NCI-H2107 (cell line): ENCODE measurements around the gene PRKAR2B.
"Not testable (repeated sequence)": the region's sequence is repeated elsewhere in the genome, so short reads cannot be mapped to it uniquely, and the experiment has no call there.

Experiments used
- DNase-seq: peaks from one replicate; lab custom pipeline; 2025; lab: John Stamatoyannopoulos, UW

The PRKAR2B gene

DNA sequence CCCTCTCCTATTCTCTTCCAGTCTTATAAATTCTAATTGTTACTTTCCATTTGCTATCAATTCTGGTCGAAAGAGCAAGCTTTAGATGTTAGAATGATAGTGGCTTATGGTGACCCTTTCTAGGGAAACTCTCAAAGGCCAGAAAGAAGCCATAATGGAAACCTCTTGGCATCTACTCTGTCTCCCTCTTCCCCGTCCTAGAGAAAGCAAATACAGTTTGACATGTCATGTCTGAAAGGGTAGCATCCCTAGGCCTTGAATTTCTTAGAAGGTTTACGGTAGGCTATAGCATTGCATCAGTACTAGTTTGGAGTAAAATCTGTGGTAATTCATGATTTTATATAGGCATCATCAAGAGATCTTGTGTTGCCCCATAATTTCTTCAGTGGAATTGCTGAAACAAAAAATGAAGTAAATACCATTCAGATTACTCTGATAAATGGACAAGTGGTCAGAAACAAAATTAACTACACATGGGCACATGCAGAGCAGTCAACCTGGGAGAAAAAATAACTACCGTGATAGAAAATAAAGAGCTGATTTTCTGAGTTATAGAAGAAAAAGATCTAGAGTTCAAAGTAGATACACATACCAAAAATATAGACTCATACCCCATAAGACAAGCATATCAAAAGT lies 4.4 kb downstream of the PRKAR2B start:
- no peak for DNase-seq

DNA sequence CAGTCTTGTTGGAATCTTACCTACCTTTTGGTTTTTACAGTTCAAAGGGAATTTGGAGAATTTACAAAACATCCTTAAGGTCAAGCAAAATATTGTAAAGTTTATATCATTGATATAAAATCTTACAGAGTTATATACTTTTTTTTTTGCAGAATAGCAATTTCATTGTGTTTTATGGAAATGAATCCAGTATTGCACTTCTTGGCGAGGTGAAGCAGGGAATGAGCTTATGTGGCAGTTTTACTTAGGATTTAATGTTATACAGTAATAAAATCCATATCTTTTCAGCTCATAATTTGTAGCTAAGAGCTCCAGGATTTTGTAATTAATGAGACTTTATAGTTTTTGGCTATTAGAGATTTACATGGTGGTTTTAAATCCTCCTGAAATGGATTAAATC lies 5.0 kb downstream of the PRKAR2B start:
- no peak for DNase-seq

DNA sequence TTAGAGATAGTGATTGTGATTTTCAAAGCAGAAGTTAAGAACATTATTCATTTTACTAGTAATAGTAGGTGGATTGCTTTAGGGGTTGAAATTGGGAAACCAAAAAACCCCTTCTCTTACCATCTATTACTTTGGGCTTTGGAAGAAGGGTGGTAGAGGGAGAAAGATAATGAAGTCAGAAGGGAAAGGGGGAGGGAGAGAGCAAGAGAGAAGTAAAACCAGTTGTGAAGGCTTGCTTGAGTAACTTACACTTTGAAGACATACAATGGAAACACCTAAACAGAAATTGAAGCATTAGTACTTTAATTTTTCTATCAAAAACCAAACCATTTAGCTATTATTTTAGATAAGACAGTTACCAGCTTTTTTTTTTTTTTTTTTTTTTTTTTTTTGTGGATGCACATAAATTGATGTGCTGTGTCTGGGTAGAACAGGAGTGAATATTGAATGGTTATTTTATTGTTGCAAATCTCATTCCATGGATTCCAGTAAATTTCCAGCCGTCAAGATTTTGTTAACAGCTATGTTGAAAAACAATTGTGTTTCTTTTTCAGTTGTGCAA lies 5.5 kb downstream of the PRKAR2B start:
- no peak for DNase-seq

DNA sequence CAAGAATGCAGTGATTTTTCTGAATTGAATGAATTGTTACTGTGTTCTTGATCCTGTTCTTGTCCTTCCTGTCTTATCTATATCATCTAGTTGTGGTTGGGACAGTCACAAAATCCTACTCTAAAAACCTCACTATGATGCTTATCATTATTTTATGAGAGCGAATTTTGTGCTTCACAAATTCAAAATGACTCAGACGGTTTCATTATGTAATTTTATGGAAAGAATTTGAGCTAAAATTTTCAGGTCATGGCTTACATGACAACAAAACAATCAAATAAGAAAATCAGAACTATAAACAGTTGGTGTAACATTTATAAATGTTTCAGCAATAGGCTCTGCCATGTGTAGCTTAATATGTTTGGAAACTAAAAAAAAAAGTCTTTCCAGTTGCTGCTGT lies 6.9 kb downstream of the PRKAR2B start:
- no peak for DNase-seq

DNA sequence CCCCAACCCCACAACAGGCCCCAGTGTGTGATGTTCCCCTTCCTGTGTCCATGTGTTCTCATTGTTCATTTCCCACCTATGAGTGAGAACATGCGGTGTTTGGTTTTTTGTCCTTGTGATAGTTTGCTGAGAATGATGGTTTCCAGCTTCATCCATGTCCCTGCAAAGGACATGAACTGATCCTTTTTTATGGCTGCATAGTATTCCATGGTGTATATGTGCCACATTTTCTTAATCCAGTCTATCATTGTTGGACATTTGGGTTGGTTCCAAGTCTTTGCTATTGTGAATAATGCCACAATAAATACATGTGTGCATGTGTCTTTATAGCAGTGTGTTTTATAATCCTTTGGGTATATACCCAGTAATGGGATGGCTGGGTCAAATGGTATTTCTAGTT lies 10.5 kb downstream of the PRKAR2B start:
- not testable (repeated sequence) for DNase-seq

DNA sequence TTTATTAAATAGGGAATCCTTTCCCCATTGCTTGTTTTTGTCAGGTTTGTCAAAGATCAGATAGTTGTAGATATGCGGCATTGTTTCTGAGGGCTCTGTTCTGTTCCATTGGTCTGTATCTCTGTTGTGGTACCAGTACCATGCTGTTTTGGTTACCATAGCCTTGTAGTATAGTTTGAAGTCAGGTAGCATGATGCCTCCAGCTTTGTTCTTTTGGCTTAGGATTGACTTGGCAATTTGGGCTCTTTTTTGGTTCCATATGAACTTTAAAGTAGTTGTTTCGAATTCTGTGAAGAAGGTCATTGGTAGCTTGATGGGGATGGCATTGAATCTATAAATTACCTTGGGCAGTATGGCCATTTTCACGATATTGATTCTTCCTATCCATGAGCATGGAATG lies 11.6 kb downstream of the PRKAR2B start:
- DNase-seq = not testable (repeated sequence)

DNA sequence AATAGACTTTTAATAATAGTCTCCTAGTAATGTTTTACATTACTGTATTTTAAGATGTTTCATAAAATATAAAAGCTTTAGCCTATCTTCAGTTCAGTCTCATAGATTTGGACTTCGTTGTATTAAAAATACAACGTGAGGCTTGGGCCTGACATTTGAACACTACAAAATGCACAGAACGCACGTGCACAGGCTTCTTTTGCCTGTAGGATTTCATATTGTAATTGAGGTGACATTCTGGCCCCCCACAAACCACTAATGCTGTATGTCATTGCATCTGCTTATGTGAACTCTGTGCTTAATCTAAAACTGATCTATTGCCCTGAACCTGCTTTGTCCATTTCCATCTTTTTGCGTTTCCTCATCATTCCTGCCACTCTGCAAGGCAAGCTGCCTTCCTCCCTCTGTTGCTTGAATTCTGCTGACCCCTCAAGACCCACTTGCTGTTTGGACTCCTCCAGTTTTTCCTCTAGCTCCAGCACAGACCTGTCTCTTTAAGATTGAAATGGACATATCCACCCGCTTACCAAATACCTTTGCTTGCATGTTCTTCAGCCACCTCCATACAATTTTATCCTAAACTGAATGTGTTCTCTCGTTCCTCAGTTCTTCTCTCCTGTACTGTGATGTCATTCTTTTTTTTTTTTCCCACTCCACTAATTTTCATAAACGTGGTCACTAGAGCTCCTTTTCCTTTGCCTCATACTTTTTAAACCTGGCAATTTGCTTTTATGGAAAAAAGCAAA lies 12.4 kb downstream of the PRKAR2B start:
- no peak for DNase-seq

DNA sequence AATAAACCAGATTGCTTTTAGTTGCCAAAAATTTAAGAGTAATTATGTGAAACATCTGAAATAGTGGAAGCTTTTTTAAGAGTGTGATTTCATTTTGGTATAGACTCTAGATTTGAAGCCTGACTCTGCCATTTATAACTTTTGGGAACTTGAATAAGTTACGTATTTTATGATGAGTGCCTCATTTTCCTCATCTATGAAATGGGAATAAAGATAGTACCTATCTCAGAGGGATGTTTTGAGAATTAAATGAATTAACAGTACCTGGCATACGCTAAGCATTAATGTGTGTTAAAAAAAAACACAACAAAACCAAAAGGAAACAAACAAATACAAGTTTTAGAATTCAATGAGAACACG lies 12.9 kb downstream of the PRKAR2B start:
- no peak for DNase-seq

DNA sequence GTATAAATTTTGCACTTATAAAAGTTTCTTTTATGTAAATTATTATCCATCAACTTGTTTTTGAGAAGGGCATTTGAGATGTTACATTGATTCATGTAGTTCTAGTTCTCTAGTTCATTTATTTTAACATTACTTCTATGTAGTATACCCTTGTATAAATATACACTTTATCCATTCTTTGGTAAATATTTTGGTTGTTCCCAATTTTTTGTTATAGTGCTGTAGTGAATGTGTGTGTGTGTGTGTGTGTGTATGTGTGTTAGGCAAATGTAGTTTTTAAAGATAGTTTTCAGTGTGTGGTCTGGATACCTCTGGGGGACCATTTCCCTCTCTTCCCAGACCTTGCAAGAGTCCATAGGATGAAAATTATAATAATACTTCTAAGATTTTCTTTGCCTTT lies 15.0 kb downstream of the PRKAR2B start:
- no peak for DNase-seq

DNA sequence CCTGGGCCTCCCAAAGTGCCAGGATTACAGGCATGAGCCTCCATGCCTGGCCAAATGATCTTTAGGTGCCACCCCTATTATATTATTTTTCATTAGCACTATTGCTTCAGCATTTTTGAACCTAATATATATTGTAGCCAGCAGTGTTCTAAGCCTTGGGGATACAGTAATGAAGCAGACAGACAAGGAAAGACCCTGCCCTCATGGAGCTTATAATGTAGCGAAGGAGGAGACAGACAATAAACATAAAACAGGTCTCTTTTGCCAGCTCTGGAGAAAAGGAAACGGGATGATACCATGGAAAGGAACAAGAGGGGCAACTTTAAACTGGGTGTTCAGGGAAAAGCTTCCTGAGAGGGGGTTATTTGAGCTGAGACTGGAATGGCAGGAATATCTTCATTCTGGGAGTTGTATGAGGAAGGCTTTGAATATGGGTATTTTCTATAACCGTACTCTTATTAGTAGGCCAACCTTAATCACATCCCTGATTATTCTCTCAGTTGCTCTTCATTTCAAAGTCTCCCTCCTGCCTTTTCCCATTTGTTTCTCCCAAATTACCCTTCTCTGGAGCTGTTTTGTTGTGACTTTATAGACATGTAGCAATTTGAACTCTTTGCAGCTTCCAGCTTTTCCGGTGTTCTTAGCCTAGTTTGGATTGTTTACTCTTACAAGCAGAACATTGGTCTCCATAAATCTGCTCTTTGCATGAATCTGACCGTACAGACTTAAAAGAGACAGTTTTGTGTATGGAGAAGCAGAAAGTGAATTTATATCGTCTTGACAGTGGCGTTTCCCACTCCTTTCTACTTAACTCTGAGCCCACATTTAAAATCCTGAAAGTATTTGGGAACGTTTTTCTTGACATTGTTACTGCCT lies 19.0 kb downstream of the PRKAR2B start:
- no peak for DNase-seq

DNA sequence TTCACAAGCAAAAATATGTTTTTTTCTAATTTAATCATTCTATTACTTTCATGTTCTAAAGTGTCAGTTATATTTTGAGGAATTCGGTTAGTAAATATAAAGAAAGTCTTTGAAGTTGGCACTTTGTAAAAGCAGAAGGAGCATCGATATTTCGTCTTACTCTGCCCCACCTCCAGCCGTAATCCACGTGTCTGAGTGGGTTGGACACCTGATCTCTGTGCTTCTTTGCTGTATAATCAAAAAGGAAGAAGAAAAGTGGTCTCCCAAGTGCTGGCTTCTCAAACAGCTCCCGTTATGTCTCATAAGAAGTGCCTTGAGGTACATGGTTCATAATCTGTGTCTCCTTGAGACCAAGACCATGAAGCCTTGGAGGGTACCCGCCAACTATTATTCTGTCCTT lies 19.8 kb downstream of the PRKAR2B start:
- DNase-seq = no peak

DNA sequence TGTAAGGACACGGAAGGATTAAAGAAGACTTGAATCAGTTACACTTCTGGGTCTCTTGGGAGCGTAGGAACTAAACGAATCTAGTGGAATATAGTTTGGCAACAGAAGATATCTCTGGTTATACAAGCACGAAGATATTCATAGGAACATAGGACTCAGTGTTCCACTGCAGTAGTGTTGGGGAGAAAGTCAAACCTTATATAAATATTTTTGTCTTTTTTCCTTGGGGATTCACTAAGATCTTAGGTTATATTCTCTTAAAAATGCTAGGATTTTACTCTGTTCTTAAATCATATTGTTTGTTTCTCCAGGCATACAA lies 21.4 kb downstream of the PRKAR2B start:
- no peak for DNase-seq

DNA sequence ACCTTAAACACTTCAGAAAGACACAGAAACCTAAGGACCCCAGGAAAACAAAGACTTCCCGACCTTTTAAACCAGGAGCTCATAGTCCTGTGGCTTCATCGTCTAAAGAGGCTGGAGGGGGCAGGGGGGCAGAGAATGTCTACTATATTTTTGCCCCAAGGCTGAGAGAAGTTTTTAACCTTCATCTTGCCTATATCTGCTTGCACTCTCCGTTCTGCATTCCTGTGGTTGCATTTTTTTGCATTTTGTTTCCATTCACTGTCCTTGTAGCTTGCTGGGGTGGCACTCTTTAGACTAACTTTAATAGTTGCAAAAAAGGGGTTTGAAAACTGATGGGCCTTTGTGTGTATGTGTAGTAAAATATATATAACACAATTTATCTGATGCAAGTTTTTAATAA lies 23.7 kb downstream of the PRKAR2B start:
- no peak for DNase-seq

DNA sequence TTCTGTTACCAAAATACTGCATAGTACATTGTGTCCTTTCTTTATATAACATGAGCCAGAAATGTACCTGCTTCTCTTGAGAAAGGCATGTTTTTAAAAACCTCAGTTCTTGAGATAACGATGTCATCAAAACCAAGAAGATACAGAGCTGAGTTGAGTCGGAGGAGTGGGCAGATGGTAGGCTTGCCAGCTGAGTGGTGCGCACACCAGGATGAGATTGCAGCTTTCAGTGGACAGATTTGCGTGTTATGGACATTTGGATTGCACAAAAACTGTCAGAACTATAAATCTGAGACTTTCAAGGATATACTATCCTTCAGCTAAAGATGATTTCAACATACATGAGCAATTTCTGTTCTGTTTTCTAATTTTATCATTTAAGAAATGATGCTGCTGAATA lies 25.0 kb downstream of the PRKAR2B start:
- no peak for DNase-seq

DNA sequence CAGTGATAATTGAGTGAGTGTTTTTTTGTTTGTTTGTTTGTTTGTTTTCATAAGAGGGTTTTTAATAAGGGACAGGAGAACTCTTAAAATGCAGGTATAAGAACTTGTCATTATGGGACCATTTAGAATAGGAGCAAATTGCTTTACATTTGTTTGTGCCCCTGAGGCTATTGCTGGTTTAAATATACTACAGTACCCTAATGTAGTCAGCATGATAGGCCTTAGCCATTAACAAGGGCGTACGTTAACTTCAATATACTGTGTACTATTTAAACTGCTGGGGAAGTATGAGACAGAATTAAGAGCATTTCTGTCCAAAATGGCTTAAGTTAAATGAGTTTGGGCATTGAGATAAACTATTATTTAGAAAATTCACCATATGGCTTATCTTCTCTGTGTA lies 26.2 kb downstream of the PRKAR2B start:
- DNase-seq = no peak

DNA sequence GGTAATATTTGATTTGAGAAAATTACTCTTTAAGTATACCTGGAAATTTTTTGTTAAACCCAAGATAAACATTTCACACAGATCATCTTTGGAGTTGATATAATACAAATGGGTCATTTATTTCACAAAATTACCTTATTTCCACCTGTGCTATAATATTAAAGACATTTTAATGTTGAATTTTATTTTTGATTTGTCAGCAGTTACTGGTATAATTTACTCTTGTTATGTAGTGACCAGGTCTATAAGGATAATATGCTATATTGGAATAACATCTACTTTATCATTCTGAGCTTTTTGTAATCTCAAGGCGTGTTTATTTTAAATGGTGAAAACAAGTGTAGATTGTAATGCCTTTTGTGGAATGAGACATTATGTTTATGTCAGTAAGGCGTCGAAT lies 26.6 kb downstream of the PRKAR2B start:
- no peak for DNase-seq

DNA sequence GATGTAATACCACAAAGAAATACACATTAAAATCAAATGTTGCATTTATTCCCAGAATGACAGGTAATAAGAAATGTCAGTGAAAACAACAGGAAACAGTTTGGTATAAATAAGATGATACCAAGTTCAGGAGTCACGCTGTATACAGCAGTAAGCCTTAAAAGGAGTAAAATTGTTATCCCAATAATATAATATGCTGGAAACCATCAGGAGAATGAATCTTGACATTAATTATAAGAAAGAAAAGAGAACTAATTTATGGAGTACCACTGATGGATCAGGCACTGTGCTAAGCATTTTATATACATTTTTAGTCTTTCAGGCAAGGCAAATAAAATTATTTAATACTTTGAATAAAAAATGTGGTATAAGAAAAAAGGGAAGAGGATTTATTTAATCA lies 27.6 kb downstream of the PRKAR2B start:
- no peak for DNase-seq

DNA sequence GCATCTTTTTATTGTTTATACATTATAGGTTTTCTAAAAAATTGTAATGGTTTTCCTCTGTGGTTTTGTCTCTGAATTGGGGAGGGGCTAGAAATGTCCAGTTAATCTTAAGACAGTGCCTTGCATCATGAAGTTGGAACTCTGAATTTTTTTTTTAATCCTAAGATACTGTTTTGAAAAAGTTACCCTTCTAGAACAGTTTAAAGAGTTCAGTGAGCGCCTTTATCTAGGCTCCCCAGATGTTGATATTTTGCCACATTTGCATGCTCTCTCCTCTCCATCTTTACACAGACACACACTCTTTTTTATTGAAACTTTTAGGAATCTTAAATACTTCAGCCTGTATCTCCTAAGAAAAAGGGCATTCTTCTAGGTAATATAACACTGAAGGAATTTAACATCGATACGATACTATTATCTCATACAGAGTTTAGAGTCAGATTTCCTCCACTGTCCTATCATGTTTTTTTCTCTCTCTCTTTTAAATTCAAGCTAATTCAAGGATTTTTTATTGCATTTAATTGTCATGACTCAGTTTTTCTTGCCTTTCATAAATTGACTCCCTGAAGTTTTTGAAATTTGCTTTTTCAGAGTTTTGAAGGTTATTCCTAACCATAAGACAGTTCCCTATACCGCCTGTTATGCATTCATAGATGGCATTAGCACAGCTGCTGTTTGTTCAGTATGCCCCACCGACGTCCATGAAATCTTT lies 31.5 kb downstream of the PRKAR2B start:
- no peak for DNase-seq

DNA sequence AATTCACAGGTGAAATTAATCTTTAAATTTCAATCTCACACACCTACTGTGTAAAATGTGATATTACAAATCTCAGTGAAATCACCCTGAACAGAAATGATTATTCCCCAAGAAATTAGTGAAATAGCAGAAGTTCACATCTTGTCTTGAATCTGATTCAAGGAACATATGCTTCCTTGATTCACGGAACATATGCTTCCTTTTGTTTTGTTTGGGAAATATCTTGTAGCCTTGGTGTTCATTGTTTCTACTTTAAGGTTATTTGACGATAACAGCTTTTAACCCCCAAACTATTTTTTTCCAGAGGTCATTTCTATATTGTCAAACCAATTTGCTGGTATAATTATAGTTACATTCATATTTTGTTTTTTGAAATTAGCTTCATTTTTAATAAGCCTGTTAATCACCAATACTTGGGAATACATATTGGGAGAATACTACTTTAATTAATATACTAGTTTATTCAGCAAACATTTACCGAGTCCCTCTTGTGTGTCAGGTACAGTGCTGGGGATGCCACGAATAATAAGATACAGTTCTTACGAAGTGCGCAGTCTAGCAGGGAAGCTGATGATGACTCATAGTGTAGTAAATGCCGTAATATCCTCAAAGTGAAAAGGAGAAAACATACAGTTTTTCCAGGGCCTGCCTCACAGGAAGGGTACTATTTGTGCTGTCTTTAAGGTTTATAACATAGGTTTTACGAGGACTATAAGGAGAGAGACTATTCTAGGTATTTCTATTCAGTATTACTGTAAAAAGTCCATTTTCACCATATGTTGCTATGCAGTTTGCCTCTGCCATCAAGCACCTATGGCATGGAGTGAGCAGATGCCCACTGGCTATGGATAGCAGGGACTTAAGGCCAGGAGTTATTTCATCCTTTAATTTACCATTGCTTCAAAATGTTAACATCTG lies 32.5 kb downstream of the PRKAR2B start:
- no peak for DNase-seq

DNA sequence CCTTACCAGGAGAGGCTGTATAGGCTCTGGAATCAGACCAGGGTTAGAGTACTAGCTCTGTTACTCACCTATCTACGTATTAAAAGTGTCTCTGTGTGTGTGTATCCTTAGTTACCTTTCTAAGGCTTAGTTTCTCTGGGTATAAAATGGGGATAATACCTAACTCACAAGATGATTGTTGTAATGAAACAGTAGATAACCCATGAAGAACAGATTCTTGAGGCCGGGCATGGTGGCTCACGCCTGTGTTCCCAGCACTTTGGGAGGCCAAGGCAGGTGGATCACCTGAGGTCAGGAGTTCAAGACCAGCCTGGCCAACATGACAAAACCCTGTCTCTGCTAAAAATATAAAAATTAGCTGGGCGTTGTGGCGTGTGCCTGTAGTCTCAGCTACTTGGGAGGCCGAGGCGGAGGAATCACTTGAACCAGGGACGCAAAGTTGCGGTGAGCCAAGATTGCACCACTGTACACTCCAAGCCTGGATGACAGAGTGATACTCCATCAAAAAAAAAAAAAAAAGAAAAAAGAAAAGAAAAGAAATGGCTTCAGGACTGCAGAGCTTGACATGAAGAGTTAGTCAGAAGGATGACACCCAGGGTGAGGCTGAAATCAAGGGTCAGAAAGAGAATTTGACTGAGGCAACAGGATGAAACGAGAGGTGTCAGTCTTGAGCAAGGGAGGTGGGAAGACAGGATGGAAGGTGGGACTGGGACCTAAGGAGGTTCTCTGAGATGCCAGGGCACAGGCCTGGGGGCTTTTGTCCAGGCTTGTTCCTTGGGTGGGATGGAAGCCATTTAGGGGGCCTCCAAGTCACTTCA lies 33.4 kb downstream of the PRKAR2B start:
- DNase-seq = no peak
